SK-N-SH treated with all-trans-retinoic acid at 6 μM for 48 hours (cell line): ENCODE results near the gene PSD2.

ENCODE experiments used
- CREB5 ChIP-seq: fragments of 250-450 bp; sonication (Bioruptor Pico); IDR thresholded peaks from 2 replicates; pipeline ENCODE4 v1.5.1; 2020; ENCODE audit warnings: low read depth, mild to moderate bottlenecking, moderate library complexity
- ESRRG ChIP-seq: fragments of 250-450 bp; sonication (Bioruptor Pico); IDR thresholded peaks from 2 replicates; pipeline ENCODE4 v1.6.1; 2021; ENCODE audit warnings: mild to moderate bottlenecking
- GLIS3 ChIP-seq: fragments of 250-450 bp; sonication (Bioruptor Pico); IDR thresholded peaks from 2 replicates; pipeline ENCODE4 v1.5.0; 2020; ENCODE audit warnings: mild to moderate bottlenecking, moderate library complexity
- PATZ1 ChIP-seq: fragments of 250-450 bp; sonication (Bioruptor Pico); IDR thresholded peaks from 2 replicates; pipeline ENCODE4 v1.8.0; 2020; ENCODE audit warnings: mild to moderate bottlenecking, moderate library complexity, borderline replicate concordance
- TCF4 ChIP-seq: fragments of 250-450 bp; sonication (Bioruptor Pico); IDR thresholded peaks from 2 replicates; pipeline ENCODE4 v1.8.0; 2021; ENCODE audit warnings: mild to moderate bottlenecking, moderate library complexity, borderline replicate concordance

- TF ChIP-seq ESRRG (CRISPR knock-in tag) = no peak
- TF ChIP-seq CREB5 (CRISPR knock-in tag) = no peak
- no peak for TF ChIP-seq TCF4 (CRISPR knock-in tag)
- no peak for TF ChIP-seq GLIS3 (CRISPR knock-in tag)
- TF ChIP-seq PATZ1 (CRISPR knock-in tag) = no peak
These were observed 32.9 kb upstream of the PSD2 start for GRCh38 chr5:139762615-139763170.
